T-cell (primary cell): ENCODE data around the gene CDH8. TPM values are rescaled to one million over a fixed set of nuclear protein-coding genes. Genes with fewer than 3 reads are reported as not detected.
"Not testable (repeated sequence)": the region's sequence is repeated elsewhere in the genome, so short reads cannot be mapped to it uniquely, and the experiment has no call there.

Source experiments
- ATAC-seq, 4 experiments: fragments of 200-7000 bp in 3 of 4; fragments of 150-1000 bp in 1 of 4; cut with Tn5 transposase; replicated peaks in 1 of 4; 1 replicate in 3 of 4; 2 replicates in 1 of 4; pipeline ENCODE4 v1.10.0; 2021; ENCODE audit warnings: moderate library complexity in 3 of 4, mild to moderate bottlenecking in 2 of 4, moderate number of reproducible peaks in 1 of 4
- CTCF ChIA-PET, 2 donors: fragments of 300-600 bp; sonication (Branson Sonifier 250); formaldehyde crosslinking; loops; one replicate each; lab custom pipeline; 2022; ENCODE audit warnings: antibody characterized with exemption in 2 of 2; lab: Charles Lee
- POLR2A ChIA-PET, 2 donors: fragments of 300-600 bp; sonication (Branson Sonifier 250); formaldehyde crosslinking; loops; one replicate each; lab custom pipeline; 2022; ENCODE audit warnings: antibody characterized with exemption in 2 of 2; lab: Charles Lee
- DNase-seq, 35 experiments: peaks; one replicate each; pipeline versions ENCODE4 v3.0.0 to v3.0.0-alpha.2; 2013 to 2023
- H3K27ac ChIP-seq: one replicate; pipeline ENCODE4 v1.5.1; 2013; ENCODE audit warnings: low read length
- H3K27me3 ChIP-seq, 2 experiments: replicated peaks in 1 of 2; 1 replicate in 1 of 2; 2 replicates in 1 of 2; pipeline versions ENCODE4 v1.6.1 to v1.7.0; 2013; ENCODE audit warnings: low read length in 1 of 2, mixed read lengths in 1 of 2; ENCODE audit not compliant: control insufficient read depth in 2 of 2, insufficient read depth in 2 of 2; ENCODE audit errors: extremely low read depth in 1 of 2
- H3K36me3 ChIP-seq, 2 donors: 1 replicate in 1 of 2; 2 replicates in 1 of 2; pipeline versions ENCODE4 v1.6.1 to v1.7.0; 2013; ENCODE audit warnings: low read length in 1 of 2; ENCODE audit not compliant: control insufficient read depth in 2 of 2, insufficient read depth in 1 of 2; ENCODE audit errors: extremely low read depth in 1 of 2
- H3K4me1 ChIP-seq, 2 experiments: 1 replicate in 1 of 2; 2 replicates in 1 of 2; pipeline versions ENCODE4 v1.6.1 to v1.7.0; 2013; ENCODE audit warnings: low read length in 2 of 2, mixed read lengths in 1 of 2; ENCODE audit not compliant: insufficient read depth in 2 of 2, control insufficient read depth in 1 of 2; ENCODE audit errors: extremely low read depth in 1 of 2
- H3K4me3 ChIP-seq, 2 donors: 1 replicate in 1 of 2; 2 replicates in 1 of 2; pipeline versions ENCODE4 v1.5.1 to v1.7.0; 2013; ENCODE audit warnings: mild to moderate bottlenecking in 2 of 2, low read length in 1 of 2, moderate library complexity in 1 of 2; ENCODE audit not compliant: control insufficient read depth in 1 of 2; ENCODE audit errors: extremely low read depth in 1 of 2
- H3K9me3 ChIP-seq: 2 replicates; pipeline ENCODE4 v1.7.0; 2013
- H3K27ac Mint-ChIP-seq, 2 donors: one replicate each; pipeline ENCODE4 v1.8.0; 2020 to 2021; ENCODE audit warnings: mild to moderate bottlenecking in 2 of 2, mixed read lengths in 2 of 2
- H3K27me3 Mint-ChIP-seq, 2 donors: one replicate each; pipeline ENCODE4 v1.8.0; 2021 to 2022; ENCODE audit warnings: mixed read lengths in 2 of 2
- H3K36me3 Mint-ChIP-seq: one replicate; pipeline ENCODE4 v1.8.0; 2021; ENCODE audit warnings: mixed read lengths
- H3K4me1 Mint-ChIP-seq, 3 donors: one replicate each; pipeline ENCODE4 v1.8.0; 2020 to 2022; ENCODE audit warnings: mixed read lengths in 3 of 3, mild to moderate bottlenecking in 1 of 3
- H3K4me3 Mint-ChIP-seq, 3 donors: one replicate each; pipeline ENCODE4 v1.8.0; 2020 to 2022; ENCODE audit warnings: mild to moderate bottlenecking in 3 of 3, mixed read lengths in 3 of 3, moderate library complexity in 3 of 3
- H3K9me3 Mint-ChIP-seq, 3 donors: one replicate each; pipeline ENCODE4 v1.8.0; 2020 to 2022; ENCODE audit warnings: mixed read lengths in 3 of 3
- whole genome bisulfite sequencing: methylation state at CpG from one replicate; pipeline ENCODE4 v1.1.5; 2013; ENCODE audit warnings: missing lambda C conversion rate; ENCODE audit not compliant: insufficient coverage; 5-methylcytosine and 5-hydroxymethylcytosine counted together
- total RNA-seq, 35 experiments: library from RNA in 6 of 35; stranded (reverse) in 6 of 35; fragments of 120-200 nt in 1 of 35; gene quantifications; one replicate each; pipeline versions ENCODE4 v1.2.1 to v1.2.4 and lab custom pipeline; 2013 to 2026

Gene CDH8
- total RNA-seq, 5 donors from 2014 or later (not counting 1 experiment from before 2014, with no cell fraction given) = 0.39 to 1.0 TPM; not detected in 3

- H3K4me3 Mint-ChIP-seq = no peak overlapping the region
- WGBS = no CpG with 5 or more reads among the region's 3 CpGs
- H3K36me3 Mint-ChIP-seq = no peaks in the 10 kb centered on the region
- no peaks in the 10 kb centered on the region for H3K4me1 Mint-ChIP-seq
- H3K27me3 Mint-ChIP-seq = no peaks in the 10 kb centered on the region
- Histone ChIP-seq H3K4me3 (no peak overlapping the region), H3K27ac (no peak overlapping the region), H3K36me3 (no peaks in the 10 kb centered on the region), H3K4me1 (no peaks in the 10 kb centered on the region), H3K27me3 (no peaks in the 10 kb centered on the region), H3K9me3 (no peaks in the 10 kb centered on the region)
- no peak for DNase-seq
- H3K27ac Mint-ChIP-seq = no peak overlapping the region
- ChIA-PET CTCF (no interaction called here), POLR2A (no interaction called here)
- ATAC-seq = no peak
- peaks cover 0 to 21% (median 12%) of the 10 kb centered on the region in 3 donors for H3K9me3 Mint-ChIP-seq
Observed at GRCh38 chr16:61934601-61935000, 101.6 kb downstream of the CDH8 start.

- Mint-ChIP-seq H3K9me3 (peaks cover 0 to 17% (median 11%) of the 10 kb centered on the region in 3 donors), H3K27ac (no peak overlapping the region), H3K36me3 (no peaks in the 10 kb centered on the region), H3K27me3 (no peaks in the 10 kb centered on the region), H3K4me1 (no peaks in the 10 kb centered on the region), H3K4me3 (no peak overlapping the region)
- no peaks in the 10 kb centered on the region for H3K36me3 ChIP-seq
- no peak for DNase-seq
- no peaks in the 10 kb centered on the region for H3K27me3 ChIP-seq
- ATAC-seq = no peak
- no CpG with 5 or more reads among the region's 1 CpG for WGBS
- no peak overlapping the region for H3K4me3 ChIP-seq
- no peaks in the 10 kb centered on the region for H3K4me1 ChIP-seq
- H3K27ac ChIP-seq = no peak overlapping the region
- CTCF ChIA-PET = no interaction called here
- H3K9me3 ChIP-seq = no peaks in the 10 kb centered on the region
- POLR2A ChIA-PET = no interaction called here
Observed at GRCh38 chr16:61929776-61930175, 106.5 kb downstream of the CDH8 start.

GRCh38 chr16:61926766-61927165 is 109.5 kb downstream of the CDH8 start:
- no peak overlapping the region for H3K4me3 ChIP-seq
- H3K27ac Mint-ChIP-seq = no peak overlapping the region
- WGBS = 86% methylated on average over 1 of the region's 3 CpGs
- H3K4me1 ChIP-seq = no peaks in the 10 kb centered on the region
- no peaks in the 10 kb centered on the region for H3K9me3 ChIP-seq
- H3K27ac ChIP-seq = no peak overlapping the region
- ChIA-PET CTCF (no interaction called here), POLR2A (no interaction called here)
- ATAC-seq (no peak), DNase-seq (no peak)
- H3K27me3 ChIP-seq = no peaks in the 10 kb centered on the region
- H3K9me3 Mint-ChIP-seq = peaks cover 0 to 23% (median 11%) of the 10 kb centered on the region in 3 donors
- no peaks in the 10 kb centered on the region for H3K36me3 Mint-ChIP-seq
- no peak overlapping the region for H3K4me3 Mint-ChIP-seq
- no peaks in the 10 kb centered on the region for H3K36me3 ChIP-seq
- H3K27me3 Mint-ChIP-seq = no peaks in the 10 kb centered on the region
- no peaks in the 10 kb centered on the region for H3K4me1 Mint-ChIP-seq

GRCh38 chr16:61923629-61924028 is 112.6 kb downstream of the CDH8 start:
- CTCF ChIA-PET = no interaction called here
- Histone ChIP-seq H3K27ac (no peak overlapping the region), H3K4me1 (no peaks in the 10 kb centered on the region), H3K36me3 (no peaks in the 10 kb centered on the region), H3K9me3 (no peaks in the 10 kb centered on the region), H3K4me3 (no peak overlapping the region), H3K27me3 (no peaks in the 10 kb centered on the region)
- POLR2A ChIA-PET = no interaction called here
- H3K4me3 Mint-ChIP-seq = no peak overlapping the region
- no peaks in the 10 kb centered on the region for H3K36me3 Mint-ChIP-seq
- H3K4me1 Mint-ChIP-seq = no peaks in the 10 kb centered on the region
- H3K27ac Mint-ChIP-seq = no peak overlapping the region
- no peak for DNase-seq
- no peak for ATAC-seq
- no peaks in the 10 kb centered on the region for H3K27me3 Mint-ChIP-seq
- H3K9me3 Mint-ChIP-seq = peaks cover 0 to 15% (median 11%) of the 10 kb centered on the region in 3 donors

- Histone ChIP-seq H3K36me3 (no peaks in the 10 kb centered on the region), H3K9me3 (no peaks in the 10 kb centered on the region), H3K4me1 (no peaks in the 10 kb centered on the region), H3K27me3 (no peaks in the 10 kb centered on the region), H3K27ac (no peak overlapping the region), H3K4me3 (no peak overlapping the region)
- ChIA-PET POLR2A (no interaction called here), CTCF (interaction anchor here in 1 of 2 donors (0.8 kb wide), 1 partner anchor 105 kb away, joined by 5 read pairs; no protein-coding TSS in a partner anchor)
- Mint-ChIP-seq H3K9me3 (peaks cover 0 to 18% (median 15%) of the 10 kb centered on the region in 3 donors), H3K27ac (no peak overlapping the region), H3K4me1 (no peaks in the 10 kb centered on the region), H3K27me3 (no peaks in the 10 kb centered on the region), H3K4me3 (no peak overlapping the region), H3K36me3 (no peaks in the 10 kb centered on the region)
- DNase-seq (no peak), ATAC-seq (no peak)
- WGBS = 60% methylated on average over 1 of the region's 3 CpGs
Observed at GRCh38 chr16:61921373-61921772, 114.9 kb downstream of the CDH8 start.

- CTCF ChIA-PET, H3K4me1 Mint-ChIP-seq, H3K27me3 ChIP-seq, H3K4me3 Mint-ChIP-seq, H3K4me1 ChIP-seq, H3K27ac Mint-ChIP-seq, H3K36me3 ChIP-seq, H3K36me3 Mint-ChIP-seq, ATAC-seq, H3K9me3 ChIP-seq, DNase-seq, H3K27ac ChIP-seq, H3K4me3 ChIP-seq, POLR2A ChIA-PET, H3K27me3 Mint-ChIP-seq: not testable (repeated sequence)
- H3K9me3 Mint-ChIP-seq = peaks cover 4 to 24% (median 17%) of the 10 kb centered on the region in 3 donors
- 70% methylated on average over 2 of the region's 37 CpGs for WGBS
Observed at GRCh38 chr16:61917865-61918826, 118.1 kb downstream of the CDH8 start.
